ENCODE data around the gene TPSG1.
"Not testable (repeated sequence)": the region's sequence is repeated elsewhere in the genome, so short reads cannot be mapped to it uniquely, and the experiment has no call there.

Gene TPSG1

GRCh38 chr16:1215574-1216295, 9.3 kb downstream of the TPSG1 start:
- no peak for DNase-seq (ENCODE audit: low read depth, low spot score)

GRCh38 chr16:1214719-1215118, 10.3 kb downstream of the TPSG1 start:
- DNase-seq (ENCODE audit: low read depth, low spot score): no peak

GRCh38 chr16:1213796-1214372, 11.2 kb downstream of the TPSG1 start:
- no peak for DNase-seq (ENCODE audit: low read depth, low spot score)

GRCh38 chr16:1213231-1213630, 11.8 kb downstream of the TPSG1 start:
- DNase-seq (ENCODE audit: low read depth, low spot score): no peak

GRCh38 chr16:1212616-1213194, 12.4 kb downstream of the TPSG1 start:
- no peak for DNase-seq (ENCODE audit: low read depth, low spot score)

- DNase-seq (ENCODE audit: low read depth, low spot score): no peak
Observed at GRCh38 chr16:1211451-1212268, 13.4 kb downstream of the TPSG1 start.

GRCh38 chr16:1210461-1210860, 14.6 kb downstream of the TPSG1 start:
- no peak for DNase-seq (ENCODE audit: low read depth, low spot score)

- no peak for DNase-seq (ENCODE audit: low read depth, low spot score)
Observed at GRCh38 chr16:1209081-1209480, 16.0 kb downstream of the TPSG1 start.

- DNase-seq (ENCODE audit: low read depth, low spot score): no peak
Observed at GRCh38 chr16:1208239-1208830, 16.7 kb downstream of the TPSG1 start.

- no peak for DNase-seq (ENCODE audit: low read depth, low spot score)
Observed at GRCh38 chr16:1206786-1207185, 18.3 kb downstream of the TPSG1 start.

GRCh38 chr16:1206326-1206725, 18.7 kb downstream of the TPSG1 start:
- no peak for DNase-seq (ENCODE audit: low read depth, low spot score)

GRCh38 chr16:1204933-1205332, 20.1 kb downstream of the TPSG1 start:
- no peak for DNase-seq (ENCODE audit: low read depth, low spot score)

GRCh38 chr16:1202274-1202673, 22.8 kb downstream of the TPSG1 start:
- DNase-seq (ENCODE audit: low read depth, low spot score): no peak

GRCh38 chr16:1201444-1201843, 23.6 kb downstream of the TPSG1 start:
- no peak for DNase-seq (ENCODE audit: low read depth, low spot score)

- DNase-seq (ENCODE audit: low read depth, low spot score): no peak
Observed at GRCh38 chr16:1200014-1200627, 24.9 kb downstream of the TPSG1 start.

- DNase-seq (ENCODE audit: low read depth, low spot score): no peak
Observed at GRCh38 chr16:1199347-1200013, 25.6 kb downstream of the TPSG1 start.

- not testable (repeated sequence) for DNase-seq (ENCODE audit: low read depth, low spot score)
Observed at GRCh38 chr16:1198671-1199346, 26.3 kb downstream of the TPSG1 start.

GRCh38 chr16:1198194-1198593, 26.9 kb downstream of the TPSG1 start:
- DNase-seq (ENCODE audit: low read depth, low spot score): no peak

GRCh38 chr16:1197237-1197866, 27.7 kb downstream of the TPSG1 start:
- no peak for DNase-seq (ENCODE audit: low read depth, low spot score)

- no peak for DNase-seq (ENCODE audit: low read depth, low spot score)
Observed at GRCh38 chr16:1196494-1196893, 28.6 kb downstream of the TPSG1 start.
